Glomerular endothelial cell (primary cell): Measurements from ENCODE around the gene C3. TPM values are rescaled to one million over a fixed set of nuclear protein-coding genes. Genes with fewer than 3 reads are reported as not detected.
"Not testable (repeated sequence)": the region's sequence is repeated elsewhere in the genome, so short reads cannot be mapped to it uniquely, and the experiment has no call there.

Experiments
- DNase-seq: peaks from one replicate; pipeline ENCODE4 v3.0.0-alpha.2; 2011; ENCODE audit warnings: low read depth, low spot score; ENCODE audit errors: extremely low read depth
- total RNA-seq: library from RNA; depleted of rRNA; stranded (reverse); fragments of >200 nt; gene quantifications from 2 replicates; pipeline ENCODE4 v1.2.3, GENCODE V29; 2015

C3 gene
- total RNA-seq, 1 donor from 2014 or later: 1.5 TPM

DNA sequence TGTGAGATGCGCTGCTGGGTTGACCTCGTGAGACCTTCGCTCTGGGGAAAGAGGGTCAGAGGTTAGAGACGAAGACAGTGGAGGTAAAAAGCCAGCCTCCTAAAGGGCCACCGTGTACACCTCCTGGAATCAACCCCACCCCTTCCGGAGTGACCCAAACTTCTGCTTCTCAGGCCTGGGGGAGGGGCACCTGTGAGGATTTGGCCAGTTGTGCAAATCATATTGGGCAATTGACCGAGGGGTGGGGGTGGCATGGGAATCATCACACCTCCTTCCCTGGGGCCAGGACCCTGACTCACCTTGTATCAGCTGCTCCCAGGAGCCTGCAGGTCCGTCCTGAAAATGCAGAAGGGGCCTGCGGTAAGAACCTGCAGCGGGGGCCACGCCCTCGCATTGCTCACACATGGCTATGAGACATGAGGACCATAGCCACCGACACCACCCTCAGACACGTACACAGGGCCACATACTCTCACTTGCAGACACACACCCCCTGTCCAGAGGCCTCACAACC, 53.3 kb downstream of the C3 start:
- DNase-seq: no peak

DNA sequence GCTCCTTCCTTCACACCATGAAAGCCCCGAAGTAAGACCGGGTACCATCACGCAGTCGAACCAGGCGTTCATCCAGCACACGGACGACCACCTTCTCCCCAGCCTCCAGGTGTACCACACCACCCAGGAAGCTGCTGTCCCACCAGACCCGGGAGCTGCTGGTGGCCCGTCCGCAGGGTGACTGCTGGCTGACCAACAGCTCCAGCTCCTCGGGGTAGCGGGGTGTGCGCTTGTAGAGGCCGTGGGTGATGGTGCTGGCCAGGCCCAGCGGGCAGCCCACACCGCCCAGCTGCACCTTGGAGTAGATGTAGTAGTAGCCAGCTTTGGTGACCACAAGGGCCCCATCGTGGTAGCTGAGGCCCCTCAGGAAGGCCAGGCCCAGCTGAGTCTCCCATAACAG, 55.5 kb downstream of the C3 start:
- no peak for DNase-seq

DNA sequence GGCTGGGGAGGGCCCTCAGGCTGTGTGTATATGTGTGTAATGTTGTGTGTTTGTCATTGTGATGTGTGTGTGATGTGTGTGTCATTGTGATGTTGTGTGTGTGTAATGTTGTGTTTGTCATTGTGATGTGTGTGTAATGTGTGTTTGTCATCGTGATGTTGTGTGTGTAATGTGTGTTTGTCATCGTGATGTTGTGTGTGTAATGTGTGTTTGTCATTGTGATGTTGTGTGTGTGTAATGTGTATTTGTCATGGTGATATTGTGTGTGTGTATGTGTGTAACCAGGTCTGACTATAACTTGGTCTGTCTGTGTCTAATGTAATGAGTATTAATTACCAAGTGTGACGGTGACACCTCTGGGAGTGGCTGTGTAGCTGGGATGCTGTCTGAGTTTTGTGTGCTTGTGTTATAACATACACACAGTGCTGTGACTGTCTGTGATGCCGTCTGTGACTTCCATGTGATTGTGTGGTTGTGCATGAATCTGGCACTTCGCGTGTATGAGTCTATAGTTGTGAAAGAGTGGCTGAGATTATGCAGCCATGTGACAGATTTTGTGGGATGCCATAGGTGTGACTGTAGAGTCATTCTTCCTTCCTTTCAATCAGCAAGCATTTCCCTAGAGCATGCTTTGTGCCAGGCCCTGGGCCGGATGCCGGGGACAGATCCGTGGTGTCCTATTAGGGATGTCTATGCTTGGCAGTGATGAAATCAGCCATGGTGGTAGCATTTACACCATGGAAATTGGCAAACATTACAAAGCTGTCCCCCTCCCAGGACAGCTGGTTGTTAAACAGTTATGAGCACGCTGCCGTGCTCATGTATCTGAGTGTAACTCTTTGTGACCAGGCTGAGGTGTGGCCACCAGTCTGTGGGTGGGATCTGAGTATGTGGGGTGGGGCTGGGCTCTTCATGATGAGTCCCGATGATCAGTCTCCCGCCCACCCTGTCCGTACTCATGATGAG, 56.9 kb downstream of the C3 start:
- DNase-seq: no peak

DNA sequence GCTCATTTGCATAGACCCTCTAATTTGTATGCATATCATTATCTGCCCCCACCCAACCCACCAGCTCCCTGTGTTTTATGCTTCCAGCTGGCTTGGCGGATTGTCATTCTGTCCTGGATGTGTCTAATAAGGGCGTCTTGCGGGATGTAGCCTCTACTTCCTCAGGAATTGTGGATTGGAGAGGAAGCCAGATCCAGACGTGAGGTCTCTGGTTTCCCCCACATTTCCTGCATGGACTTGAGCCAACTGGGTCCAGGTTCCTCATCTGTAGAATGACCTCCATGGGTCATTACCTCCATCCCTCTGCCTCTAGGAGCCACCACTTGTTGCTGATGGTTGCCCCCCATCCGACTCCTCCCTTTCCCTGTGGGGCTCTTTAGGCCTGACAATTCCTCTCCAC, 57.7 kb downstream of the C3 start:
- DNase-seq: no peak

DNA sequence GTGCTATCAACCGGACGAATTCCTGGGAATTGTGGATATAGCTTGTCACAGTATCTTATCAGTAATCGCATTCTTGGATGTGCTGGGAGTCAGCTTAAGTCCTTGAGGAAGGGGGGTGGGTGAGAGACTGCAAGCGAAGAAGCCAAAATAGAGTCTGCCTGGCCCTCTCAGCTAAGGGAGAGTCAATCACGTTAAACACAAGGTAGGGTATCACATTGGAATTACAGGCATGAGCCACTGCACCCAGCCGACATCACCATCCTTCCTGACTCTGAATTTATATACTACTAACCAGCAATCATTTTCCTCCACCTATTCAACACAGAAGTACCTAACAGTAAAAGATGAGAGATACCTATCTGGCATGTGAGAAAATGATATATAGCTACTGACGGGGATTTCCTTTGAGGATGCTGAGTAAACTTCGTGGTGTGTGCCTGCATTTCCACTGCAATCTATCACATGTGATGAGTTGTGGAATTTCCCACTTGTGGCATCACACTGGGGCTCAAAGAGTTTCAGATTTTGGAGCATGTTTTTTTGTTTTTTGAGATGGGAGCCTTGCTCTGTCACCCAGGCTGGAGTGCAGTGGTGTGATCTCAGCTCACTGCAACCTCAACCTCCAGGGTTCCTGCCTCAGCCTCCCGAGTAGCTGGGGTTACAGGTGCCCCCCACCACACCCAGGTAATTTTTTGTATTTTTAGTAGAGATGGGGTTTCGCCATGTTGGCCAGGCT, 58.8 kb downstream of the C3 start:
- DNase-seq: not testable (repeated sequence)

DNA sequence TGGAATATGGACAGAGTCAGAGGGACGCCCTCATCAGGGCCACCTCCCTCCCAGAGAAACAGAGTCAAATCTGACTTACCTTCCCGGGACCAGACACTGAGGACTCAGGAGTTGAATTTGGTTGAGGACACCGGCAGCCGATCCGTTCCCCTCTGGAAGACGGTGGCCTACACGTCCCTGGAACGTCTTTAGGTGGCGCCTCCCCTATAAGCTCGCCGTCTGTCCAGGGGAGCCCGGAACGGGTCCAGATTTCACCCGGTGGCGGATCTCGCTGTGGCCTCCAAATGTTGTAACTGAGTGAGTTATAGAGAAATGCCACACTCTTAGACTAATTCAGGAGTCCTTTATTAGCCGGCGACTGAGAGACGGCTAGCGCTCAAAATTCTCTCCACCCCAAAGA, 59.5 kb downstream of the C3 start:
- no peak for DNase-seq

DNA sequence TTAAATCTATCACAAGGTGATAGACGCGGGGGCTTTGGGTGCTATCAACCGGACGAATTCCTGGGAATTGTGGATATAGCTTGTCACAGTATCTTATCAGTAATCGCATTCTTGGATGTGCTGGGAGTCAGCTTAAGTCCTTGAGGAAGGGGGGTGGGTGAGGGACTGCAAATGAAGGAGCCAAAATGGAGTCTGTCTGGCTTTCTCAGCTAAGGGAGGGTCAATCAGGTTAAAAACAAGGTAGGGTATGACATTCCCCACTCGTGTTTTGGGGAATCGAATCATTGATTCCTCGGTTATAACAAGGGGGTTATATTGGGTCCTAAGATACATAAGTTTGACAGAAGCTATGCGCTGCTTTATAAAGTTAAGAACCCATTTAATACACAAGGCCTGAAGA, 64.1 kb downstream of the C3 start:
- DNase-seq: not testable (repeated sequence)

DNA sequence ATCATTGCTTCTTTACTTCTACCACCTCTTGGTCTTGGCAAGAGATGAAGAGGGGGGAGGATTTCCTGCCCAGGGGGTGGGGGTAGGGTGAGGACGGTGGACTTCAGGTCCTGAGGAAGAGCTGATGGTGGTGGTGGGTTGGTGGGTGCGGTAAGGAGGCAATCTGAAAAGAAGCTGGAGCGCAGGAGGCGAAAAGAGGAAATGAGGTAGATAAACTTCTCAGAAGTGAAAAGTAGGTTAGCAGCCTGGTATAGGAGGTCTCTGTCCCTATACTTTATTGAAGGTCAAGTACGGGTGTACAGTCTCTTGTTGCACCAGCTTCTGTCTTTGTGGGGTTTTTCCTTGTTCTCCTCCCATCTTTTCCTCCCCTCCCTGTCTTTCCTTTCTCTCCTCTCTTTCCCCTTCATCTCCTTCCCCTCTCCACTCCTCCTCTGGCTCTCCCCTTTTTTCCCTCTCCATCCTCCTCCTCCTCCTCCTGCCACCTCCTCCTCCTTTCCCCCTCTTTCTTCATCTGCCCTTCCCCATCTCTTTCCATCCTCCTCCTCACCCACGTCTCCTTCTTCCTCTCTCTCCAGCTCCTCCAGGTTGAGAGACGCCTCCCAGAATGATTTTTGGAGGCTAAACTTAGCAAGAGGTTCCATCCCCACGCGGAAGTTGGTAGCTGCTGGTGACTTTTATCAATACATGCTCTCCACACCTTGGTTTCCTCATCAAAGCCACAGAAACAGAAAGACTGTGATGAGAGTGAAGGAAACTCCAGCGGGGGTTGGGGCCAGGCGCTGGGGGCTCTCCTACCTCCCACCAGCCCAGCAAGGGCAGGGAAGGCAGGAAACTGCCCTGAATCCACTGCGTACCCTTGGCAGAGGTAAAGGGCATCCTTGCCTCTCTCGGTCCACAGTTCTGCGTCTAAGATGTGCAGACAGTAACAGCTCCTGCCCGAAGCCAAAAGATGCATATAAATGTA, 65.8 kb downstream of the C3 start:
- DNase-seq: no peak

DNA sequence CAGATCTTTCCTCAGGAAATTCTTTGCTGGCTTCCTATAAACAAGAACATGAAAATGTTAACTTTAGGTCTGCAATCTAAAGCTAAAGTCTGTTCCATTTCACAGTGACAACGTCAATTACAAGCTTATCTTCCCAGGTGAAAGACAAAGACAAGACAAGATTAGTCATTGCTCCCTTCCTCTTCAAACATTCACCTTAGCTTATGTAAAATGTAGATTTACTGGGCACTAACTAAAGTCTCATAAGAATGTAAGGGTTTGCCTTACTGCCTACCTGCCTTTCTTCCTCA, 67.7 kb downstream of the C3 start:
- DNase-seq: no peak

DNA sequence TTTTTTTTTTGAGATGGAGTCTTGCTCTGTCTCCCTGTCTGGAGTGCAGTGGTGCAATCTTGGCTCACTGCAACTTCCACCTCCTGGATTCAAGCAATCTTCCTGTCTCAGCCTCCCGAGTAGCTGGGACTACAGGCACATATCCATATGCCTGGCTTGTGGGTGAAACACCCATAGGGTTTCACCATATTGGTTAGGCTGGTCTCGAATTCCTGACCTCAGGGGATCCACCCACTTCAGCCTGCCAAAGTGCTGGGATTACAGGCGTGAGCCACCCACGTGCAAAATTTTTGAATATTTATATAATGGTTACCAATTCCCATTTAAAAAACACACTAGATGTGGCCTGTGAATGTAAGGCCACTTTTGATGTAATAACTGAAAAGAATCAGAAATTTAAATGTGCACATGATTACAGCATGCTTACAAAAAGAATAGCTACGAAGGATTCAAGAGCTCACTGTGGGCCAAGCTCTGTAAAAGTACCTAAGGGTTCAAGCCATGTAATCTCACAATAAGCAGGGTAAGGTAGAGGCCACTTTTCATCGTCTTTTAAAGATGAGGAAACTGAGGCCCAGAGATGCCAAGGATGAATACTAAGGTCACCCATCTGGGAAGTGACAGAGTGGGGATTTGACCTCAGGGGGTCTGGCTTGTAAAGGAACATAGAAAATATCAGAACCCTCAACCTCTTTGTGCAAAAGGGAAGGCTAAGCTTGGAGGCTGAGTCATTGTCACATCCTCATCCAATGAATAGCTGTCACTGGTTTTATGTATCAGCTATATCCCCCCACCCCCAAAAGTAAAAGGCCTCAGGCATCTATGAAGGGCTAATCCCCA, 68.3 kb downstream of the C3 start:
- no peak for DNase-seq

DNA sequence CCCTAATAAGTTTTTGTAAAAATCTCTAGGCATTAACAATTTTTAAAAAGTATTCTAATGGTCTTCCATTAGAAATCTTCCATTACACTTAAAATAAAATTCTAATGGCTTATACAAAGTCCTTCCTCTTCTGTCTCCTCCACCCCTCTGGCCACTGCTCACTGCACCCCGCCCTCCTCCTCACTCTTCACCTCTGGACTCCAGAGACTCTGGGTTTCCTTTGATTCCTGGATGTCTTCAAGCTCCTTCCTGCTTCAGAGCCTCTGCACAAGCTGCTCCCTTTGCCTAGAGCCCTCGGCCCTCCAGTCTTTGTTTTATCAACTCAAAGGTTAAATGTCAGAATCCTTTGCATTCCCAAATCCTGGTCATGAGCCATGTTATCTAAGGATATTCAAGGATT, 71.3 kb downstream of the C3 start:
- DNase-seq: no peak

DNA sequence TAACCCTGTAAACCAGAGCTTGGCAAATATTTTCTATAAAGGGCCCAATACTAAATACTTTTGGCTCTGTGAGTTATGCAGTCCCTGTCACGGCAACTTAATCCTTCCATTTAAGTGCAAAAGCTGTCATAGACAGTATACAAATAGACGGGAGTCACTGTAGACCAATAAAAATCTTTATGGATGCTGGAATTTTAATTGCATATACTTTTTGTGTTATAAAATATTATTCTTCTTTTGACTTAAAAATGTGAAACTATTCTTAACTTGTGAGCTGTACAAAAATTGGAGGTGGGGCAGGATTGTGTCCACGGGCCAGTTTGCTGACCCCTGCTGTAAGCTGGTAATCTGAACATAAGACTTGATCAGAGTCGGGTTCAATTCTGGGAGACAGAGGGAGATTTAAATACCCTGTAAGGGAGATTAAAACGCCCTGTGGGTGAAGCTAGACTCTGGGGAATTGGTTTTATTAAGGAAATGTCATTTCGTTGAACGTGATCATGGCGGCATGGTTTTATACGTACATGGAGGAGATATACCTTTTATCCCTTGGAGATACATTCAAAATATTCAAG, 72.2 kb downstream of the C3 start:
- no peak for DNase-seq

DNA sequence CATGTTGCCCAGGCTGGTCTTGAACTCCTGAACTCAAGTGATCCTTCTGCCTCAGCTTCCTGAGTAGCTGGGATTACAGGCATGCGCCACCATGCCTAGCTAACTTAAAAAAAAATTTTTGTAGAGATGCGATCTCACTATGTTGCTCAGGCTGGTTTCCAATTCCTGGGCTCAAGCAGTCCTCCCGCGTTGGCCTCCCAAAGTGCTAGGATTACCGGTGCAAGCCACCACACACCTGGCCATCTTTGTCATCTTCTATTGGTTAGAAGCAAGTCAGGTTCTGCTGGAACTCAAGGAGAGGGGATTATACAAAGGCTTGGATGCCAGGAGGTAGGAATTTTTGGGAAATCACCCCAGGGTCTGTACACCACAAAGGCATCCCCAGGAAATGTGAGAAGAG, 75.7 kb downstream of the C3 start:
- no peak for DNase-seq

DNA sequence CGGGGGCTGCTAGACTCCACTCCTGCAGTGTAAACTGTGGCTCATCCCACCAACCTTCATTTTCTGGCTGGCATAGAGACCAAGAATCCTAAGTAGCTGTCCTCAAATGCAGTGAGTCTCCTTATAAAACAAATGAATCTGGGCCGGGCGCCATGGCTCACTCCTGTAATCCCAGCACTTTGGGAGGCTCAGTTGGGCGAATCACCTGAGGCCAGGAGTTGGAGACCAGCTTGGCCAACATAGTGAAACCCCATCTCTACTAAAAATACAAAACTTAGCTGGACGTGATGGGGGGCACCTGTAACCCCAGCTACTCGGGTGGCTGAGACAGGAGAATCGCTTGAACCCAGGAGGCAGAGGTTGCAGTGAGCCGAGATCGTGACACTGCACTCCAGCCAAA, 80.1 kb downstream of the C3 start:
- not testable (repeated sequence) for DNase-seq

DNA sequence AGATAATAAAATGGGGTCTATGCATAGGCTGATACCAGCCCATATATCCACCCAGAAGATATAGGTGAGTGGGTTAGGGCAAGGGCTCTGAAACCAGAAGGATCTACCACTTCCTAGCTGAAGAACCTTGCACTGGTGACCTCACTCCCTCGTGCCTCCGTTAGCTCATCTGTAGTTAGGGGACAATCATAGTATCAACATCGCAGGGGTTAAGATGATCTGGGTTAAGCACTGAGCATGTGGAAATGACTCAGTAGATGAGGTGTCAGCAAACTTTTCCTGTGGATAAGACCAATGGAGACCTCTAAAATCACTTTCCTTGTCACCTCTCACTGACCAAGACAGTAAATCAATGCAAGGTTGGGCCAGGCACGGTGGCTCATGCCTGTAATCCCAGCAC, 81.0 kb downstream of the C3 start:
- DNase-seq: peak; percentile 27

DNA sequence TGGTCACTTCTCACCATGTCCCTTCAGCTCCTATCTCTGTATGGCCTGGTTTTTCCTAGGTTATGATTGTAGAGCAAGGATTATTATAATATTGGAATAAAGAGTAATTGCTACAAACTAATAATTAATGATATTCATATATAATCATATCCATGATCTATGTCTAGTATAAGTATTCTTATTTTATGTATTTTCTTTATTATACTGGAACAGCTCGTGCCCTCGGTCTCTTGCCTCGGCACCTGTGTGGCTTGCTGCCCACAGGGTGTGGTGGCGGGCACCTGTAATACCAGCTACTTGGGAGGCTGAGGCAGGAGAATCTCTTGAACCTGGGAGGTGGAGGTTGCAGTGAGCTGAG, 87.0 kb downstream of the C3 start:
- DNase-seq: not testable (repeated sequence)

DNA sequence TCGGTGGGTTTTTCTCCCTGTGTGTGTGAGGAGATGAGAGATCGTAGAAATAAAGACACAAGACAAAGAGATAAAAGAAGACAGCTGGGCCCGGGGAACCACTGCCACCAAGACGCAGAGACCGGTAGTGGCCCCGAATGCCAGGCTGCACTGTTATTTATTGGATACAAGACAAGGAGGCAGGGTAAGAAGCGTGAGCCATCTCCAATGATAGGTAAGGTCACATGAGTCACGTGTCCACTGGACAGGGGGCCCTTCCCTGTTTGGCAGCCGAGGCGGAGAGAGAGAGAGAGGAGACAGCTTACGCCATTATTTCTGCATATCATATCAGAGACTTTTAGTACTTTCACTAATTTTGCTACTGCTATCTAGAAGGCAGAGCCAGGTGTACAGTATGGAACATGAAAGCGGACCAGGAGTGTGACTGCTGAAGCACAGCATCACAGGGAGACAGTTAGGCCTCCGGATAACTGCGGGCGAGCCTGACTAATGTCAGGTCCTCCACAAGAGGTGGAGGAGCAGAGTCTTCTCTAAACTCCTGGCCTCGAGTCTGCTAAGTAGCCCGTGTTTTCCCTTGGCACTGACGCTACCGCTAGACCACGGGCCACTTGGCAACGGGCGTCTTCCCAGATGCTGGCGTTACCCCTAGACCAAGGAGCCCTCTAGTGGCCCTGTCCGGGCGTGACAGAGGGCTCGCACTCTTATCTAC, 87.5 kb downstream of the C3 start:
- not testable (repeated sequence) for DNase-seq

DNA sequence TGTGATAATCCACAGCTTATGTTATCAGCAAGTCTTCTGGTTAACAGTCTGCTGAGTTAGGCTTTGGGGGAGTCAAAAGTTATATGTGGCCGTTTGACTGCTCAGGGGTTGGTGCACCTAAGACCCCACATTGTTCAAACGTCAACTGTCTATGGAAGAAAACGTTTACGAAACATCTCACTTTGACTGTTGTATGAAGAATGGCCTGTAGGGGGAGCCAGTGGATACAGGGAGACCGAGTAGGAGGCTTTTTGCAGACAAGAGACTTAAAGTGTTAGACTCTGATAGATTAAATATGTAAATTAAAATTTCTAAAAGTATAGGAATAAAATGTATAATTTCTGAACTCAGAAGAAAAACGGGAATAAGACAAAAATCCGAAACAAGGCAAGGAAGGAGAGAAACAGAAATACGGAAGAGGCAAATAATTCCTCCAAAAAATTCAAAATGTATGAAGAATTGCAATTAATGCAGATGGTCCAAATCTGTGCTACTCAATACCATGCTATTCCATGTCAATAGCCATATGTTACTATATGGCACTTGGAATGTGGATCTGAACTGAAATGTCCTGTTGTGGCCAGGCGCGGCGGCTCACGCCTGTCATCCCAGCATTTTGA, 88.3 kb downstream of the C3 start:
- DNase-seq: peak; percentile 63
